SU-DHL-6 (cell line): ENCODE results near the gene ANKRD63.

Experiments used
- H2AFZ ChIP-seq: fragments of 200-600 bp; sonication (generic); 2 replicates; pipeline ENCODE4 v1.6.1; 2014; ENCODE audit warnings: low read depth, mild to moderate bottlenecking, moderate library complexity, mixed read lengths, antibody characterized with exemption, low read length; ENCODE audit not compliant: severe bottlenecking
- H3F3A ChIP-seq: fragments of 200-600 bp; shearing (Covaris generic); 2 replicates; pipeline ENCODE4 v1.6.0; 2016; ENCODE audit warnings: antibody characterized with exemption, mild to moderate bottlenecking; ENCODE audit not compliant: insufficient read depth
- H3K27ac ChIP-seq: fragments of 200-600 bp; sonication (generic); 2 replicates; pipeline ENCODE4 v1.5.1; 2016; ENCODE audit warnings: low read depth, mild to moderate bottlenecking, low read length, moderate library complexity, mixed read lengths
- H3K27me3 ChIP-seq: fragments of 200-600 bp; sonication (generic), shearing (Covaris generic); 2 replicates; pipeline ENCODE4 v1.6.0; 2014; ENCODE audit warnings: mild to moderate bottlenecking, low read length
- H3K36me3 ChIP-seq: fragments of 200-600 bp; sonication (generic); 2 replicates; pipeline ENCODE4 v1.6.1; 2014; ENCODE audit warnings: mild to moderate bottlenecking, low read length, mixed read lengths
- H3K4me2 ChIP-seq: fragments of 300-600, 200-600 bp; shearing (Covaris generic), sonication (generic); 2 replicates; pipeline ENCODE4 v1.6.0; 2014; ENCODE audit warnings: low read length, low read depth, mild to moderate bottlenecking; ENCODE audit not compliant: poor library complexity, severe bottlenecking
- H3K4me3 ChIP-seq: fragments of 200-600 bp; sonication (generic); 2 replicates; pipeline ENCODE4 v1.5.1; 2014; ENCODE audit warnings: antibody characterized with exemption, low read length, mild to moderate bottlenecking, mixed read lengths; ENCODE audit not compliant: insufficient read depth, poor library complexity, severe bottlenecking
- H3K79me2 ChIP-seq: fragments of 200-600 bp; sonication (generic); 2 replicates; pipeline ENCODE4 v1.6.1; 2014; ENCODE audit warnings: mild to moderate bottlenecking, low read length, moderate library complexity; ENCODE audit not compliant: insufficient read depth
- H3K9ac ChIP-seq: fragments of 200-600 bp; sonication (generic); 2 replicates; pipeline ENCODE4 v1.7.0; 2014; ENCODE audit warnings: mild to moderate bottlenecking, low read length
- H3K9me2 ChIP-seq: fragments of 200-600 bp; sonication (generic); replicated peaks from 2 replicates; pipeline ENCODE4 v1.6.1; 2014; ENCODE audit warnings: low read length; ENCODE audit not compliant: insufficient read depth
- H3K9me3 ChIP-seq: fragments of 200-600 bp; sonication (generic); 2 replicates; pipeline ENCODE4 v1.6.1; 2014; ENCODE audit warnings: low read length, mixed read lengths; ENCODE audit not compliant: insufficient read depth
- H4K20me1 ChIP-seq: fragments of 200-600 bp; sonication (generic); 2 replicates; pipeline ENCODE4 v1.6.1; 2014; ENCODE audit warnings: low read depth, mild to moderate bottlenecking, antibody characterized with exemption, low read length, moderate library complexity, mixed read lengths
- EZH2phosphoT487 ChIP-seq: fragments of 200-600 bp; sonication (generic), shearing (Covaris generic); conservative IDR thresholded peaks from 2 replicates; pipeline ENCODE4 v1.6.1; 2018; ENCODE audit warnings: mild to moderate bottlenecking, antibody characterized with exemption, low read length, moderate library complexity, mixed read lengths
- TF ChIP-seq, protein P1 (sequence below): fragments of 200-600 bp; sonication (generic); IDR thresholded peaks from one replicate; pipeline ENCODE4 v1.5.1; 2017; ENCODE audit warnings: antibody characterized with exemption, mild to moderate bottlenecking, low read length, moderate library complexity; ENCODE audit not compliant: insufficient read depth, poor library complexity, severe bottlenecking

The ANKRD63 gene

DNA sequence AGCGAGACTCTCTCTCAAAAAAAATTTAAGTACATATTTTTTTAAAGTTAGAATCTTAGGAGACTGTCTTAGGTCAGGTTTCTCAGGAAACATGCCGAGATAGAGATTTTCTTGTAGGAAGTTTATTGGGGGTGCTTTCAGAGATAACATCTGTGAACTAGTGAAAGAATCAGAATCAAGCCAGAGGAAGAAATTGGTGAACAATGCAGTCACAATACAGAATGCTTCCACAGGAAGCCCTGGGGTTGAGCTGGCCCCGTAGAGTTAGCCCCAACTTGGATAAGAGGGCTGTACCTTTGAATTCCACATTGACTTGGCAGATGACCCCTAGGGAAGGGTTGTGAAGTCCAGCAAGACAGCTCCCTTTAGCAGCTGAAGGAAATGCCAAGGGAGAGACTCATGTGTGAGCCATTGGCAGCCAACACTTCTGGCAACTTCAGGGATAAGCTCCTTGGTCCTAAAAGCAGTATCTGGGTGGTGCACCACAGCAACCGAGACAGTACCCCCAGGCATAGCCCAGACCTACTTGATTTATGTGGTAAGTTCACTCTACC, 31.9 kb upstream of the ANKRD63 start:
- H3K9me2 ChIP-seq, result no peaks in the 10 kb centered on the region
- no peaks in the 10 kb centered on the region for H3F3A ChIP-seq
- H4K20me1 ChIP-seq, result no peaks in the 10 kb centered on the region
- H3K27ac ChIP-seq, result no peak overlapping the region
- no peak overlapping the region for H3K9ac ChIP-seq
- H3K4me2 ChIP-seq, result no peak overlapping the region
- no peaks in the 10 kb centered on the region for H3K9me3 ChIP-seq
- H3K36me3 ChIP-seq, result no peaks in the 10 kb centered on the region
- TF ChIP-seq EZH2phosphoT487, result no peak
- TF ChIP-seq, protein P1, sequence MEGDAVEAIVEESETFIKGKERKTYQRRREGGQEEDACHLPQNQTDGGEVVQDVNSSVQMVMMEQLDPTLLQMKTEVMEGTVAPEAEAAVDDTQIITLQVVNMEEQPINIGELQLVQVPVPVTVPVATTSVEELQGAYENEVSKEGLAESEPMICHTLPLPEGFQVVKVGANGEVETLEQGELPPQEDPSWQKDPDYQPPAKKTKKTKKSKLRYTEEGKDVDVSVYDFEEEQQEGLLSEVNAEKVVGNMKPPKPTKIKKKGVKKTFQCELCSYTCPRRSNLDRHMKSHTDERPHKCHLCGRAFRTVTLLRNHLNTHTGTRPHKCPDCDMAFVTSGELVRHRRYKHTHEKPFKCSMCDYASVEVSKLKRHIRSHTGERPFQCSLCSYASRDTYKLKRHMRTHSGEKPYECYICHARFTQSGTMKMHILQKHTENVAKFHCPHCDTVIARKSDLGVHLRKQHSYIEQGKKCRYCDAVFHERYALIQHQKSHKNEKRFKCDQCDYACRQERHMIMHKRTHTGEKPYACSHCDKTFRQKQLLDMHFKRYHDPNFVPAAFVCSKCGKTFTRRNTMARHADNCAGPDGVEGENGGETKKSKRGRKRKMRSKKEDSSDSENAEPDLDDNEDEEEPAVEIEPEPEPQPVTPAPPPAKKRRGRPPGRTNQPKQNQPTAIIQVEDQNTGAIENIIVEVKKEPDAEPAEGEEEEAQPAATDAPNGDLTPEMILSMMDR, result no peak
- H2AFZ ChIP-seq, result no peak overlapping the region
- no peaks in the 10 kb centered on the region for H3K27me3 ChIP-seq
- H3K79me2 ChIP-seq, result no peaks in the 10 kb centered on the region
- no peak overlapping the region for H3K4me3 ChIP-seq

DNA sequence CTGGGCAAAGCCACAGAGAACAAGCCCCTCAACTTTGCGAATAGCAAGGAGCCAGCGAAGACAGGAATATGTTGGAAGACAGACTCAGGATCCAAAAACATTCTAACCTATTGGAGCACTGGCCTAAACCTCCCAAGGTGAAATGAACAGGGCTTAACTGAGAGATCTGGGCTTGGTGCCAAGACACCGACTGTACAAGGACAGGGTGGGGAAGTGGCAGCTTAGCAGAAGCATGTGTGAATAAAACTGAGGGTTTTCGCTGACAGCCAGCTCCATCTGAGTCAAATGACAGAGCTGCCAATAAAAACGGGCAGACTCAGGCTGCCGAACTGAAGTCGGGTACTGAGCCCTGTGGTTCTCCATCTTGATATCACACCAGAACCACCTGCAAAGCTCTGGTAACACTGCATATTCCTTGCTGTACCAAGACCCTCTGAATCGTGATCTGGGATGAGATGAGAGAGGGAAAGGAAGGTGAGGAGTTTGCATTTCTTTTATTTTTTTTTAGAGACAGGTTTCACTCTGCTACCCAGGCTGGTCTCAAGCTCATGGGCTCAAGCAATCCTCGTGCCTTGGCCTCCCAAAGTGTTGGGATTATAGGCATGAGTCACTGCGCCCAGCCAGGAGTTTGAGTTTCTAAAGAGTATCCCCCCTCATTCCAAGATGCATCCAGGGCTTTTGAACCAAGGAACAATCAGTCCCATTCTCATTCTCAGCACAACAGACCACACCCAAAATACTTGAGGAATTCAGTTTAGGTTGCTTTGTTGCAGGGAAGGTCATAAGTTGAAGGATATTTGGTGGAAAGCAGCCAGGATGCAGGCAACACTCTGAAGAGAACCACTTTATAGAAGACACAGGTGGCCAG, 30.9 kb upstream of the ANKRD63 start:
- no peak overlapping the region for H2AFZ ChIP-seq

DNA sequence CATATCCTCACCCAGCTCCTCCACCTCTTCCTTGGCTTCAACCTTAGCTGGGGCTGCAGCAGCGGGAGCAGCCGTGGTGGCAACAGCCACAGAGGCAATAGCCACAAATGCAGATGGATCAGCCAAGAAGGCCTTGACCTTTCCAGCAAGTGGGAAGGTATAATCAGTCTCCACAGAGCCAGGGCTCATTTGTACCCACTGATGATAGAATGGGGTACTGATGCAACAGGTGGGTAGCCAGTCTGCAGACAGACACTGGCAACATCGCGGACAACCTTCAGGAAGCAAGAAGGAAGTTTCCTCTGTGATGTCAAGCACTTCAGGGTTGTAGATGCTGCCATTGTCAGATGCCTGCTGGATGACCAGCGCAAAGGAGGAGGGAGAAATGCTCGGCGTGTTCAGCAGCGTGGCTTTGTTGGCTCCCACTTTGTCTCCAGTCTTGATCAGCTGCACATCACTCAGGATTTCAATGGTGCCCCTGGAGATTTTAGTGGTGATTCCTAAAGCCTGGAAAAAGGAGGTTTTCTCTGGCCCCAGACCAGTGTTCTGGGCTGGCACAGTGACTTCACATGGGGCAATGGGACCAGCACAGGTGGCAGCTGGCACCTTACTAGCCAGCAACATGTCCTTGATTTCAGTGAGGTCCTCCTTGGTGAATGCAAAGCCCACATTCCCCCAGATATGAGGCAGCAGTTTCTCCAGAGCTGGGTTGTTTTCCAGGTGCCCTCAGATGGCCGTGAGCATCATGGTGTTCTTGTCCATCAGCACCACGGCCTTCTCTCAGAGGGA, 29.7 kb upstream of the ANKRD63 start:
- Histone ChIP-seq H3K9me2 (no peaks in the 10 kb centered on the region), H3K79me2 (no peaks in the 10 kb centered on the region), H2AFZ (no peak overlapping the region), H3K27ac (no peak overlapping the region), H4K20me1 (no peaks in the 10 kb centered on the region), H3K4me3 (no peak overlapping the region), H3K9me3 (no peaks in the 10 kb centered on the region), H3K9ac (no peak overlapping the region), H3K4me2 (no peak overlapping the region), H3K36me3 (no peaks in the 10 kb centered on the region), H3F3A (no peaks in the 10 kb centered on the region), H3K27me3 (no peaks in the 10 kb centered on the region)
- no peak for TF ChIP-seq EZH2phosphoT487
- TF ChIP-seq, protein P1, result no peak

More for the DNA sequence above, 30.9 kb upstream of the ANKRD63 start:
- no peaks in the 10 kb centered on the region for H3K9me3 ChIP-seq
- H4K20me1 ChIP-seq, result no peaks in the 10 kb centered on the region
- H3K9me2 ChIP-seq, result no peaks in the 10 kb centered on the region
- no peaks in the 10 kb centered on the region for H3K36me3 ChIP-seq
- no peak overlapping the region for H3K27ac ChIP-seq
- no peaks in the 10 kb centered on the region for H3K79me2 ChIP-seq
- H3K27me3 ChIP-seq, result no peaks in the 10 kb centered on the region
- no peaks in the 10 kb centered on the region for H3F3A ChIP-seq
- H3K4me3 ChIP-seq, result no peak overlapping the region
- no peak for TF ChIP-seq EZH2phosphoT487
- TF ChIP-seq, protein P1, result no peak
- no peak overlapping the region for H3K9ac ChIP-seq
- H3K4me2 ChIP-seq, result no peak overlapping the region
